NCI-H526 treated with DMSO at 0.1 percent for 48 hours (cell line): ENCODE data around the gene SLC48A1.

ENCODE experiments used
- DNase-seq: peaks from one replicate; lab custom pipeline; 2025; lab: John Stamatoyannopoulos, UW

Gene SLC48A1

GRCh38 chr12:47828008-47828975, 55.3 kb downstream of the SLC48A1 start:
- no peak for DNase-seq

- DNase-seq = no peak
Measured at GRCh38 chr12:47828976-47829482, 56.0 kb downstream of the SLC48A1 start.

- DNase-seq = no peak
Measured at GRCh38 chr12:47829584-47829983, 56.5 kb downstream of the SLC48A1 start.
